ENCODE measurements around the gene AVEN.

Gene AVEN

DNA sequence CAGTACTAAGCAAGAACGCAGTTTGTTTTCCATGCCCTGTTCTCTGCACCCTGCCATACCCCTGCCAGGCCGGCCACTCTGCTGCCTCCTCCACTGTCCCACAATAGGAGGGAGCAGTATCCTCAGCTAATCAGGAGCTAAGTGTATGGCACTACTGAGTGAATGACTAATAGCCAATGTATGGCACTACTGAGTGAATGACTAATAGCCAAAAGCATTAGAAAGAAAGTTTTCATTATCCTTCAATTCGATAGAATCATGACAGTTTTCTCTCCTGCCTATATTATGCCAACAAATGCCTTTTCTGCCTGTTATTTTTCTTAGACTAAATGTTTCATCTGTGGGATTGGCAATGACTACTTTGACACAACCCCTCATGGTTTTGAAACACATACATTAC lies 178.2 kb downstream of the AVEN start:
- no peak overlapping the region for H3K27ac ChIP-seq (ENCODE audit: low read depth, low read length)
- no peak overlapping the region for H3K4me2 ChIP-seq (ENCODE audit: low read length)
- no peaks in the 10 kb centered on the region for H3K79me2 ChIP-seq (ENCODE audit: control insufficient read depth, low read length)
- H3F3A ChIP-seq (ENCODE audit: control insufficient read depth, insufficient read depth) = no peaks in the 10 kb centered on the region
- H4K20me1 ChIP-seq (ENCODE audit: control insufficient read depth, insufficient read depth, low read depth, low read length) = no peaks in the 10 kb centered on the region
- H3K4me1 ChIP-seq (ENCODE audit: control insufficient read depth, low read length) = no peaks in the 10 kb centered on the region
- peaks cover 6% of the 10 kb centered on the region; the same call in 1 of the 2 replicates for H3K36me3 ChIP-seq (ENCODE audit: control insufficient read depth, low read length)
- no peaks in the 10 kb centered on the region for H3K9me2 ChIP-seq (replicated peaks; ENCODE audit: control insufficient read depth, low read length)
- no peak overlapping the region for H3K4me3 ChIP-seq (ENCODE audit: low read length)
- H3K27me3 ChIP-seq (ENCODE audit: control insufficient read depth, low read length) = no peaks in the 10 kb centered on the region
- no peaks in the 10 kb centered on the region for H3K9me3 ChIP-seq (ENCODE audit: control insufficient read depth, insufficient read depth, low read length)
- no peak for TF ChIP-seq EZH2phosphoT487 (IDR thresholded peaks at IDR 0.05; ENCODE audit: borderline replicate concordance, low read length)
- TF ChIP-seq, protein P1, sequence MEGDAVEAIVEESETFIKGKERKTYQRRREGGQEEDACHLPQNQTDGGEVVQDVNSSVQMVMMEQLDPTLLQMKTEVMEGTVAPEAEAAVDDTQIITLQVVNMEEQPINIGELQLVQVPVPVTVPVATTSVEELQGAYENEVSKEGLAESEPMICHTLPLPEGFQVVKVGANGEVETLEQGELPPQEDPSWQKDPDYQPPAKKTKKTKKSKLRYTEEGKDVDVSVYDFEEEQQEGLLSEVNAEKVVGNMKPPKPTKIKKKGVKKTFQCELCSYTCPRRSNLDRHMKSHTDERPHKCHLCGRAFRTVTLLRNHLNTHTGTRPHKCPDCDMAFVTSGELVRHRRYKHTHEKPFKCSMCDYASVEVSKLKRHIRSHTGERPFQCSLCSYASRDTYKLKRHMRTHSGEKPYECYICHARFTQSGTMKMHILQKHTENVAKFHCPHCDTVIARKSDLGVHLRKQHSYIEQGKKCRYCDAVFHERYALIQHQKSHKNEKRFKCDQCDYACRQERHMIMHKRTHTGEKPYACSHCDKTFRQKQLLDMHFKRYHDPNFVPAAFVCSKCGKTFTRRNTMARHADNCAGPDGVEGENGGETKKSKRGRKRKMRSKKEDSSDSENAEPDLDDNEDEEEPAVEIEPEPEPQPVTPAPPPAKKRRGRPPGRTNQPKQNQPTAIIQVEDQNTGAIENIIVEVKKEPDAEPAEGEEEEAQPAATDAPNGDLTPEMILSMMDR (IDR thresholded peaks at IDR 0.05; ENCODE audit: low read depth, low read length, poor library complexity, severe bottlenecking) = no peak

GRCh38 chr15:33859992-33860545 lies 178.9 kb downstream of the AVEN start:
- Histone ChIP-seq H3F3A (ENCODE audit: control insufficient read depth, insufficient read depth) (no peaks in the 10 kb centered on the region), H3K4me2 (ENCODE audit: low read length) (no peak overlapping the region), H3K4me1 (ENCODE audit: control insufficient read depth, low read length) (no peaks in the 10 kb centered on the region), H3K4me3 (ENCODE audit: low read length) (no peak overlapping the region), H3K79me2 (ENCODE audit: control insufficient read depth, low read length) (no peaks in the 10 kb centered on the region), H3K9me2 (replicated peaks; ENCODE audit: control insufficient read depth, low read length) (no peaks in the 10 kb centered on the region), H3K9me3 (ENCODE audit: control insufficient read depth, insufficient read depth, low read length) (no peaks in the 10 kb centered on the region), H3K27me3 (ENCODE audit: control insufficient read depth, low read length) (no peaks in the 10 kb centered on the region), H3K27ac (ENCODE audit: low read depth, low read length) (no peak overlapping the region), H4K20me1 (ENCODE audit: control insufficient read depth, insufficient read depth, low read depth, low read length) (no peaks in the 10 kb centered on the region), H3K36me3 (ENCODE audit: control insufficient read depth, low read length) (0 out of 2 replicates have a peak, but pooled peaks cover 3% of the 10 kb centered on the region)
- no peak for TF ChIP-seq EZH2phosphoT487 (IDR thresholded peaks at IDR 0.05; ENCODE audit: borderline replicate concordance, low read length)
- TF ChIP-seq, protein P1 (IDR thresholded peaks at IDR 0.05; ENCODE audit: low read depth, low read length, poor library complexity, severe bottlenecking) = no peak

DNA sequence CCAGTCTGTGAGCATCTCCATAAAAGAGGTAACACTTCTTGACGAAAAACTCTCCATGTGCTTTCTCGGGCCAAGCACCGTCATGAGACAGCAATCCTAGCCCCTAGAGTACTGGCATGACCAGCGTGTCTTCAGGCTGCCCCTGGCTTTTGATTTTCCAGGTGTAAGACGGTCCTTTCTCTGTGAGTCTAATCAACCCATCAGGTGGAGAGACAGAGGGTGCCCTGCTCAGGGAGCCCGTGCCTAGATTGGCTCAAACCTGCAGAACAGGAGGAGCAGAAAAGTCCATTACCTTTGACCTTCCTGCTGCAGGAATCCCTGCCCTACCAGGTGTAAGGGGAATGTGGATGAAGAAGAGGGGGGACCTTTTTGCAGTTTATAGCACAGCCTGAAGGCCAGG lies 180.2 kb downstream of the AVEN start:
- no peaks in the 10 kb centered on the region for H3K27me3 ChIP-seq (ENCODE audit: control insufficient read depth, low read length)
- no peak overlapping the region for H3K4me3 ChIP-seq (ENCODE audit: low read length)
- no peaks in the 10 kb centered on the region for H3K79me2 ChIP-seq (ENCODE audit: control insufficient read depth, low read length)
- H3K27ac ChIP-seq (ENCODE audit: low read depth, low read length) = no peak overlapping the region
- H3K9me2 ChIP-seq (replicated peaks; ENCODE audit: control insufficient read depth, low read length) = no peaks in the 10 kb centered on the region
- TF ChIP-seq, protein P1 (IDR thresholded peaks at IDR 0.05; ENCODE audit: low read depth, low read length, poor library complexity, severe bottlenecking) = no peak
- TF ChIP-seq EZH2phosphoT487 (IDR thresholded peaks at IDR 0.05; ENCODE audit: borderline replicate concordance, low read length) = no peak
- no peaks in the 10 kb centered on the region for H3K4me1 ChIP-seq (ENCODE audit: control insufficient read depth, low read length)
- no peaks in the 10 kb centered on the region for H3K9me3 ChIP-seq (ENCODE audit: control insufficient read depth, insufficient read depth, low read length)
- H4K20me1 ChIP-seq (ENCODE audit: control insufficient read depth, insufficient read depth, low read depth, low read length) = no peaks in the 10 kb centered on the region
- no peaks in the 10 kb centered on the region for H3K36me3 ChIP-seq (ENCODE audit: control insufficient read depth, low read length)
- H3K4me2 ChIP-seq (ENCODE audit: low read length) = no peak overlapping the region
- H3F3A ChIP-seq (ENCODE audit: control insufficient read depth, insufficient read depth) = no peaks in the 10 kb centered on the region
